Glutamatergic neuron (in vitro differentiated cells): ENCODE results near the gene KRT27. TPM values are rescaled to one million over a fixed set of nuclear protein-coding genes. Genes with fewer than 3 reads are reported as not detected.

Experiments
- DNase-seq: peaks from one replicate; pipeline ENCODE4 v3.0.0; 2022
- H3K27ac Mint-ChIP-seq: one replicate; pipeline ENCODE4 v1.8.0; 2020; ENCODE audit warnings: mild to moderate bottlenecking, mixed read lengths, inconsistent platforms; ENCODE audit not compliant: unreplicated experiment
- H3K27me3 Mint-ChIP-seq: one replicate; pipeline ENCODE4 v1.8.0; 2020; ENCODE audit warnings: mild to moderate bottlenecking, moderate library complexity, mixed read lengths, inconsistent platforms; ENCODE audit not compliant: unreplicated experiment
- H3K36me3 Mint-ChIP-seq: one replicate; pipeline ENCODE4 v1.8.0; 2020; ENCODE audit warnings: mild to moderate bottlenecking, mixed read lengths, inconsistent platforms; ENCODE audit not compliant: unreplicated experiment
- H3K4me1 Mint-ChIP-seq: one replicate; pipeline ENCODE4 v1.8.0; 2020; ENCODE audit warnings: mild to moderate bottlenecking, low read depth, mixed read lengths, inconsistent platforms; ENCODE audit not compliant: unreplicated experiment
- H3K4me3 Mint-ChIP-seq: one replicate; pipeline ENCODE4 v1.8.0; 2020; ENCODE audit warnings: mild to moderate bottlenecking, mixed read lengths, inconsistent platforms; ENCODE audit not compliant: unreplicated experiment
- H3K9me3 Mint-ChIP-seq: one replicate; pipeline ENCODE4 v1.8.0; 2020; ENCODE audit warnings: mild to moderate bottlenecking, moderate library complexity, mixed read lengths, inconsistent platforms; ENCODE audit not compliant: unreplicated experiment
- total RNA-seq: library from RNA; stranded (reverse); fragmentation: NEBNext Ultra II Directional; extraction: Animal tissue kit (Norgen Biotek cat#: 25700); gene quantifications from one replicate; pipeline ENCODE4 v1.2.1, GENCODE V29; 2021; ENCODE audit not compliant: unreplicated experiment
- TF ChIP-seq, protein P1 (sequence below): fragments of 200-600 bp; sonication (generic); IDR thresholded peaks from one replicate; pipeline ENCODE4 v1.5.0; 2021; ENCODE audit not compliant: partially characterized antibody, unreplicated experiment

KRT27 gene
- total RNA-seq, 1 donor from 2014 or later: not detected

DNA sequence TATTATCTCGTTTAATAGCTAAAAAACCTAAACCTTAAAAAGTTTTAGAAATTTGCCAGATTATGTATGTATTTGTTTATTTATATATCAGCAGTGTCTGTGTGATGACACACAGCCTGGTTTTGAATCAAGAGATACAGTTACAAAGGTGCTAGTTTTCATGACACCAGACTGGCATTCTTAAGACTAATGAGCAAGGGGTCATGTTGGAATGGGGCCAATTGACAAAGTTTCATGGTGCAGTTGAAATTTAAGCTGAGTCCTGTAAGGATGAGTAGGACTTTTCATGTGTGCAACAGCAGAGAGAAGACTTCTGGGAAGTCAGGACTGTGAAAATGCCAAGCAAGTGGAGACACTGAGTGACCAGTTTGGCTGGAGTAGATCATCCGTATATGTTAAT lies 43.2 kb upstream of the KRT27 start:
- Mint-ChIP-seq H3K27ac (no peak overlapping the region), H3K4me3 (no peak overlapping the region), H3K36me3 (no peaks in the 10 kb centered on the region), H3K27me3 (peaks cover 4% of the 10 kb centered on the region), H3K9me3 (no peaks in the 10 kb centered on the region), H3K4me1 (no peaks in the 10 kb centered on the region)
- TF ChIP-seq, protein P1, sequence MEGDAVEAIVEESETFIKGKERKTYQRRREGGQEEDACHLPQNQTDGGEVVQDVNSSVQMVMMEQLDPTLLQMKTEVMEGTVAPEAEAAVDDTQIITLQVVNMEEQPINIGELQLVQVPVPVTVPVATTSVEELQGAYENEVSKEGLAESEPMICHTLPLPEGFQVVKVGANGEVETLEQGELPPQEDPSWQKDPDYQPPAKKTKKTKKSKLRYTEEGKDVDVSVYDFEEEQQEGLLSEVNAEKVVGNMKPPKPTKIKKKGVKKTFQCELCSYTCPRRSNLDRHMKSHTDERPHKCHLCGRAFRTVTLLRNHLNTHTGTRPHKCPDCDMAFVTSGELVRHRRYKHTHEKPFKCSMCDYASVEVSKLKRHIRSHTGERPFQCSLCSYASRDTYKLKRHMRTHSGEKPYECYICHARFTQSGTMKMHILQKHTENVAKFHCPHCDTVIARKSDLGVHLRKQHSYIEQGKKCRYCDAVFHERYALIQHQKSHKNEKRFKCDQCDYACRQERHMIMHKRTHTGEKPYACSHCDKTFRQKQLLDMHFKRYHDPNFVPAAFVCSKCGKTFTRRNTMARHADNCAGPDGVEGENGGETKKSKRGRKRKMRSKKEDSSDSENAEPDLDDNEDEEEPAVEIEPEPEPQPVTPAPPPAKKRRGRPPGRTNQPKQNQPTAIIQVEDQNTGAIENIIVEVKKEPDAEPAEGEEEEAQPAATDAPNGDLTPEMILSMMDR: no peak
- no peak for DNase-seq

DNA sequence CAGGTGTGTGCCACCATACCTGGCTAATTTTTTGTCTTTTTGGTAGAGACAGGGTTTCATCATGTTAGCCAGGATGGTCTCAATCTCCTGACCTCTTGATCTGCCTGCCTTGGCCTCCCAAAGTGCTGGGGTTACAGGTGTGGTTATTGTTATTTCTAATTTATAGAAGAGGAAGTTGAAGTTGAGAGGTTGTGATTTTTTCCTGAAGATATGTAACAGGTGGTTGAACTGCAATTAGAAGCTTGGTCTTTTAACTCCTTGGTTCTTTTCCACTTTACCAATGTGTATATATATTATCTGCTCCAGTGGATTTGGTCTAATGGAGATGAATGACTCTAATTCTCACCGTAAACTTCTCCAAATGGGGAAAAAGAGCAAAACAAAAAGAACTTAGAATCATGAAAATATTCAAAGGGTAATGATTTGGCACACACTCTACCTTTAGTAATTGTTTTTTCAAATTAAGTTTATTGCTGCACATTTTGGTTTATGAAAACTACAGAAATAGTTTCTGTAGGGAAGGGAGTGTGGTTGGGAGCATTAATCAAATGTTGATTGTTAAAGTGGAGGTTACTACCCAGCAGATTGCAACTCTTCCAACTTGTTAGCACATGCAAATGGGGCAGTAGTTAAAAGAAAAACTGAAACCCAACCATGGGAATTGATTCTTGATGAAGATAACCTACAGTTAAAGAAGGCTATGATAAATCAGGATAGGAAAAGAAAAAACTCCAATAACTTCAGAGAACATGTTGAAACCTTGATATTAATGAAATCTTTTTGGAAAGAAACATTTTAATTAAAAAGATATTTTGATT lies 41.9 kb upstream of the KRT27 start:
- TF ChIP-seq, protein P1: no peak
- Mint-ChIP-seq H3K36me3 (no peaks in the 10 kb centered on the region), H3K27ac (no peak overlapping the region), H3K4me3 (no peak overlapping the region), H3K4me1 (no peaks in the 10 kb centered on the region), H3K9me3 (no peaks in the 10 kb centered on the region), H3K27me3 (peaks cover 4% of the 10 kb centered on the region)
- DNase-seq: no peak

DNA sequence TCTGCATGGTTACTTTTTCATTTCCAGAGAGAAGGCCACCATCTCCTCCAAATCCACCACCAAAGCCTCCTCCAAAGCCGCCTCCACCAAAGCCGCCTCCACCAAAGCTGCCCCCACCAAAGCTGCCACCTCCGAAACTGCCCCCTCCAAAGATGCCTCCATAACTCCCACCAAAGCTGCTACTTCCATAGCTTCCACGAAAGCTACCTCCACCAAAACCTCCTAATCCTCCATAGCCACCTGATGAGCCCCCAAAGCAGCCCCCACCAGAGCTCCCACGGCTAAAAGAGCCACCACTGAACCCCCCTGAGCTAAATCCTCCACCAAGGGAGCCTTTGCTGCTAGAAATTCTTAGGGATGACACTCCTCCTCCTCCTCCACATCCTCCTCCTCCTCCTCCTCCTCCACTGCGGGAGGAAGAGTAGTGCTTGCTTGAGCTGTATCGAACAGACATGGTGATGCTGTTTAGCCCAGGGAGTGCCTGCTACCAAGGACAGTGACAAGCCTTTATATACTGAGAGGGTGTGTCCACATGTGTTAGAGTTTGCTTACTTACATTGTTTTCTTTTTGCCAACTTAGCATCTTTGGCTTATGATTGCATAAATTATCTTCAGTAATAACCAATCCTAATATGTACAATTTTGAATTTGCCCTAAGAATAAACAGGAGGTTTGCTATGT lies 39.9 kb upstream of the KRT27 start, which contains the start of gene KRT10:
KRT10 (minus strand) TSS at position 483 of the 681 bp plus-strand sequence; CDS start at position 454, 29 bp downstream.
- TF ChIP-seq, protein P1: no peak
- Mint-ChIP-seq H3K27ac (no peak within 1 kb of the TSS), H3K4me3 (no peak within 1 kb of the TSS), H3K4me1 (peaks cover 2% of the 10 kb centered on the region), H3K36me3 (no peaks in the 10 kb centered on the region), H3K9me3 (no peaks in the 10 kb centered on the region), H3K27me3 (no peaks in the 10 kb centered on the region)
- no peak for DNase-seq

DNA sequence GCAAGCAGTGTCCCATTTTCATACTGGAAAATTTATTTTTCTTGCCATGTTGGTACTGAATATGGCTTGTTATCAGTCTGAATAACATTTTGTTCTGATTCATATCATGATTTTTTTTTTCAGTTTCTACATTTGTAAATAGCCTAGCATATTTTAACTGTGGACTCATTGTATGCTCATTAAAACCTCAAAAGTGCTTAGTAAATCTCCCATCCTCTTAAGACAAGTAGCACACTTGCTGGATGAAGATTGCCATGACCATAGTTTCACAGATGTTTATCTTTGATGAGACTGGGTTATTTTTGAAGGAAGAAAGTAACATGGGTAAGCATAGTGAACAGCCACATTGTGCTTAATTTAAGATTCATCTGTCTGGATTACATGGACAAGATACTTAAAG lies 39.2 kb upstream of the KRT27 start:
- TF ChIP-seq, protein P1: no peak
- Mint-ChIP-seq H3K27ac (no peak overlapping the region), H3K36me3 (no peaks in the 10 kb centered on the region), H3K4me1 (peaks cover 2% of the 10 kb centered on the region), H3K27me3 (no peaks in the 10 kb centered on the region), H3K9me3 (no peaks in the 10 kb centered on the region), H3K4me3 (no peak overlapping the region)
- no peak for DNase-seq
